Measurements from ENCODE around the gene ZNF32.

The ZNF32 gene, protein sequence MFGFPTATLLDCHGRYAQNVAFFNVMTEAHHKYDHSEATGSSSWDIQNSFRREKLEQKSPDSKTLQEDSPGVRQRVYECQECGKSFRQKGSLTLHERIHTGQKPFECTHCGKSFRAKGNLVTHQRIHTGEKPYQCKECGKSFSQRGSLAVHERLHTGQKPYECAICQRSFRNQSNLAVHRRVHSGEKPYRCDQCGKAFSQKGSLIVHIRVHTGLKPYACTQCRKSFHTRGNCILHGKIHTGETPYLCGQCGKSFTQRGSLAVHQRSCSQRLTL

DNA sequence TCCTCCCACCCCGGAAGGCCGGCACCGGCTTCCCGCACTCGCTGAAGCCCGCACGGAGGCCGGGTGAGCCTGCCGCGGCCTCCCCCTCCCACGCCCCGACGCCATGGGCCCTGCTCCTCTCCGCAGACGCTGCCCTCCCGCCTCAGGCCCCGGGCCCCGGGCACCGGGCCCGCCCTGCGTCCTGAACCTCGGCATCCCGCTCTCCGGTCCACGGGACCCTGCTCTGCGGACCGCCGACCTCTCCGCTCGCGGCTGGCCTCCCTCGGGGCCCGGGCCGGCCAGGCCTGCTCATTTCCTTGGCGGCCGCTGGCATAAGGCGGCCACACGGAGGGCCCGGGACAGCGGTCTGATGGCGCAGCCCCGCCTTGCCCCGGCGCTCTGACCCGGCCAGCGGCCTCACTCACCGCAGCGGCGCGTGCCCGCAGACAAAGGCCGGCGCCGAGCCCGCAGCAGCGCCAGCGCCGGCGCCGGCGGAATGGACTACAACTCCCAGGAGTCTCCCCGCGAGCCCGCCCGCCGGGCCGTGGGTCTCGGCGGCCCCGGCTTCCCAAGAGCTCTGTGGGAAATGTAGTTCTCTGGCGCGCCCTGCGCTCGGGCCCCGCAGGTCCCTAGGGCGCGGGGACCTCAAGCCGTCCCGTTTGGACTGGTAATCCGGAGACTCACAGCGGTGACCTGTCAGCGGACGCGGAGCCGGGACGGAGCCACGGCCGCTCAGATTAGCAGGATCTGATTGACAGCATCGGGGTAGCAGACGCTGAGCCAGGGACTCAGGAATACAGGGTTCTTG is at the start of gene ZNF32:
TSS of gene ZNF32 (minus strand) at position 484 of the 787 bp plus-strand sequence. CDS start 2,748 bp downstream, outside the sequence.
- H3K36me3 ChIP-seq (ENCODE audit: control insufficient read depth in 1 of 2, insufficient read depth in 2 of 2, low read length in 2 of 2) = peaks cover 26 to 32% of the 10 kb centered on the region in 2 donors
- peak within 1 kb of the TSS; percentile 74 to 81 for H3K4me3 ChIP-seq (ENCODE audit: low read depth in 1 of 2, low read length in 2 of 2)
- no peaks in the 10 kb centered on the region for H3K4me1 ChIP-seq (ENCODE audit: control insufficient read depth in 1 of 2, insufficient read depth in 2 of 2, low read length in 2 of 2)
- peak within 1 kb of the TSS; percentile 17 for H3K27ac ChIP-seq (ENCODE audit: low read length)
- H3K9me3 ChIP-seq (ENCODE audit: control insufficient read depth in 1 of 2, low read length in 2 of 2) = peaks cover 32% of the 10 kb centered on the region in 2 donors
- no peaks in the 10 kb centered on the region for H3K27me3 ChIP-seq (ENCODE audit: low read depth, low read length)

DNA sequence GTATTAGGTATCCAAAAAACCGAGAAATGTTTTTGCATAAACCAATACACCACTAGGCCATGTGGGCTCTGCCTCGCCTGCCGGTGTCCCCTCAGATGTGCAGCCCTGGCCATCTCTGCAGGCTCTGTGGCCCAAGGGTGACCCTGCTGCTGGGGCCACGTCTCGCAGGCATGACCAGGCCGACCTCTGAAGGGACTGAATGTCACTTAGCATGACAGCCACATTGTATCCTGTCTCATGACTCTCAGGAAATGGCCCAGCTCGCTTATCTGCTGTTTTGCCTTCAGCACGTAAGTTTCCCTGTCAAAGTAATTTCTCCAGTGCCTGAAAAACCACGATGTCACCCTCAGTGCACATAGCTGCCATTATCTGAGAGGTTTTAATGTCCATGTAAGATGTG is 49.5 kb upstream of the ZNF32 start:
- H3K27ac ChIP-seq (ENCODE audit: low read length) = no peak overlapping the region
- no peaks in the 10 kb centered on the region for H3K27me3 ChIP-seq (ENCODE audit: low read depth, low read length)
- H3K4me1 ChIP-seq (ENCODE audit: control insufficient read depth in 1 of 2, insufficient read depth in 2 of 2, low read length in 2 of 2) = no peaks in the 10 kb centered on the region
- H3K4me3 ChIP-seq (ENCODE audit: low read depth in 1 of 2, low read length in 2 of 2) = no peak overlapping the region
- H3K36me3 ChIP-seq (ENCODE audit: control insufficient read depth in 1 of 2, insufficient read depth in 2 of 2, low read length in 2 of 2) = no peaks in the 10 kb centered on the region
- H3K9me3 ChIP-seq (ENCODE audit: control insufficient read depth in 1 of 2, low read length in 2 of 2) = no peaks in the 10 kb centered on the region

DNA sequence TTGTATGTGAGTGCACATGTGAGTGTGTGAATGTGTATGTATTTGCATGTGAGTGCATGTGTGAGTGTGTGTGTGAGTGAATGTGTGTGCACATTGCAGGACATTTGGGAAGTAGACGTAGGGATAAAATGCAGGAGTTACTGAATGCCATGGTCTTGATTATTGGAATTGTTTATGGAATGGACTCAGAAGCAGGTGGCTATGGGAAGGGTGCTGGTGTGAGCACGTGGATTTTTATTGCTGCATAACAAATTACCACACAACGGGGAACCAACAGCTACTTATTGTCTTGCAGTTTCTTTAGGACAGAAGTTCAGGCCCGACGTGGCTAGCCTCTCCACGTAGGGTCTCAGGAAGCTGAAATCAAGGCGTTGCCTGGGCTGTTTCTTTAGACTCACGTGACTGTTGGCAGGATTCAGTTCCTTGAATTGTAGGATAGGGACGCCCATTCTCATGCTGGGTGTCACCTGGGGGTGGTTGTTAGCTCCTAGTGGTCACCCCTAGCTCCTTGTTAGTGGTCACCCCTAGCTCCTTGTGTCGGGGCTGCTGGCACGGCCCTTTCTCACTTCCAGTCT is 48.3 kb upstream of the ZNF32 start:
- Histone ChIP-seq H3K4me3 (ENCODE audit: low read depth in 1 of 2, low read length in 2 of 2) (no peak overlapping the region), H3K4me1 (ENCODE audit: control insufficient read depth in 1 of 2, insufficient read depth in 2 of 2, low read length in 2 of 2) (no peaks in the 10 kb centered on the region), H3K27me3 (ENCODE audit: low read depth, low read length) (no peaks in the 10 kb centered on the region), H3K27ac (ENCODE audit: low read length) (no peak overlapping the region), H3K9me3 (ENCODE audit: control insufficient read depth in 1 of 2, low read length in 2 of 2) (no peaks in the 10 kb centered on the region), H3K36me3 (ENCODE audit: control insufficient read depth in 1 of 2, insufficient read depth in 2 of 2, low read length in 2 of 2) (no peaks in the 10 kb centered on the region)

DNA sequence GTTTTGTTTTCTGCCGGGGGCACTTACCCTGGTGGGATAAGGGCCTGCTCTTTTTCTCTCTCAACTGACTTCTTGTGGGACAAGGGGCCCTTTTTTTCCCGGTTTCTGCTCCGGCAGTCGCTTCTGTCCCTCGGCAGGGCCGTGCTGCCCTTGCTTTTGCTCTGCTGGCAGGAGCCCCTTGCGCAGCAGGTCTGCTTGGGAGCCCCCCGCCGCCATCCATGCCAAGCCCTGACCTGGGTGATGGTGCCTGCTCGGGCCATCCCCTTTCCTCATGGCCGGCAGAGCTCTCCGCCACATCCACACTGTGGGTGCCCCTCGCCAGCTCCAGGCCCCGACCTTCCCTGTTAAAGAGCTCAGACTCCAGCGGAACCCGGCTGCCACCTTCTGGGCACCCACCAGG is 47.0 kb upstream of the ZNF32 start:
- no peaks in the 10 kb centered on the region for H3K4me1 ChIP-seq (ENCODE audit: control insufficient read depth in 1 of 2, insufficient read depth in 2 of 2, low read length in 2 of 2)
- no peaks in the 10 kb centered on the region for H3K27me3 ChIP-seq (ENCODE audit: low read depth, low read length)

DNA sequence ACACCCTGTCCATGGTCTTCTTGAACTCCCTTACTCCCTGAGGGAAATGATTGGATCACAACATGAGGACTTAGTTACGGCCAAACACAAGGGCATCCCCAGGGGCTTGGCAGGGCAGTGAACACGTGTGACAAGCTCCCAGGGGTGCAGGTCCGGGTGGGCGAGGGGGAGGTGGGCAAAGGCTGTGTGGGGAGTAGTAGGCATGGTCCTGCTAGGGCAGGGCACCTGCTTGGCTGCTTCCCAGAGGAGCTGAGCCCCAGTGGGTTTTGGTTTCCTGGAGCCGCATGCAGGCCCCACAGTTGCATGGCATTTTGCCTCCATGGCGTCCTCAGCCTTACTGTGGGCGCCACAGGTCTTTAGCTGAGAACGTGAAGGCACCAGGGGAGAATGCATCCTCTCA is 46.6 kb upstream of the ZNF32 start:
- no peaks in the 10 kb centered on the region for H3K9me3 ChIP-seq (ENCODE audit: control insufficient read depth in 1 of 2, low read length in 2 of 2)
- no peak overlapping the region for H3K4me3 ChIP-seq (ENCODE audit: low read depth in 1 of 2, low read length in 2 of 2)
- H3K27me3 ChIP-seq (ENCODE audit: low read depth, low read length) = no peaks in the 10 kb centered on the region
- H3K4me1 ChIP-seq (ENCODE audit: control insufficient read depth in 1 of 2, insufficient read depth in 2 of 2, low read length in 2 of 2) = no peaks in the 10 kb centered on the region
- H3K27ac ChIP-seq (ENCODE audit: low read length) = no peak overlapping the region
- H3K36me3 ChIP-seq (ENCODE audit: control insufficient read depth in 1 of 2, insufficient read depth in 2 of 2, low read length in 2 of 2) = no peaks in the 10 kb centered on the region

More for the DNA sequence above, 47.0 kb upstream of the ZNF32 start:
- Histone ChIP-seq H3K36me3 (ENCODE audit: control insufficient read depth in 1 of 2, insufficient read depth in 2 of 2, low read length in 2 of 2) (no peaks in the 10 kb centered on the region), H3K9me3 (ENCODE audit: control insufficient read depth in 1 of 2, low read length in 2 of 2) (no peaks in the 10 kb centered on the region), H3K4me3 (ENCODE audit: low read depth in 1 of 2, low read length in 2 of 2) (no peak overlapping the region), H3K27ac (ENCODE audit: low read length) (no peak overlapping the region)

DNA sequence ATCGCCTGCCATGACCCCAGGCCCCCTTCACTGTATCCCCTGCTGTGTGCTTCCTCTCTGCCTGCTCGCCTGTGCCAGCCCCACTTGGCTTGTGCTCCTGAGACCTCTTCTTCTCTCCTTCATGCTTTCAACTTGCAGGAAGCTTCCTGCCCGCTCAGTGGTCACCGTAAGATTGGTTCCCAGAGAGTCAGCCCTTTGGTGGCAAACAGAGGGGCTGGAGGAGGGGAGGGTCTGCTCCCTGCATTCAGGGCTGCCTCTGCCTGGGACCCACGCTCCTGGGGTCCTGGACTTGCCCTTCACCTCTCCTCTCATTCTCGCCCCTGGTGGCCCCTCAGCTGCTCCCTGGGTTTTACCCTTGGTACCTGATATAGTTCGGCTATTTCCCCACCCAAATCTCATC is 45.8 kb upstream of the ZNF32 start:
- H3K27ac ChIP-seq (ENCODE audit: low read length) = no peak overlapping the region

DNA sequence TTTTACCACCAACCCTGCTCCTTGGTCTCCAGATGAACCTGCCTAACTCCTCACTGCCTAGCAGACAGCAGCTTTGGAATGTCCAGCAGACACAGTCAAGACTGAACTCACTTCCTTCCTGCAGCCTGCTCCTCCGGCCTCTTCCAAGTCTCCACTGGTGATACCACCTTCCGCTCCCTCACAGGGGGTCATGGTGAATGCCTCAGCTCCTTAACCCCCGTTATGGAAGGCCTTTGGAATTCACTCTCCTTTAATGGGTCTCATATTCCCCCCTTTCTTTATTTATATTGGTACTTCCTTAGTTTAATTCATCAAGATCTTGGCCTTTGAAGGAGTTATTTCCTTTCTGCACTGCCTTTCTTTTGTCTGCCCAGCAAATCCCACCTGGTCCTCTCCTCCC is 44.9 kb upstream of the ZNF32 start:
- H3K4me1 ChIP-seq (ENCODE audit: control insufficient read depth in 1 of 2, insufficient read depth in 2 of 2, low read length in 2 of 2) = no peaks in the 10 kb centered on the region
- no peak overlapping the region for H3K27ac ChIP-seq (ENCODE audit: low read length)
- no peaks in the 10 kb centered on the region for H3K27me3 ChIP-seq (ENCODE audit: low read depth, low read length)
- H3K36me3 ChIP-seq (ENCODE audit: control insufficient read depth in 1 of 2, insufficient read depth in 2 of 2, low read length in 2 of 2) = no peaks in the 10 kb centered on the region
- no peak overlapping the region for H3K4me3 ChIP-seq (ENCODE audit: low read depth in 1 of 2, low read length in 2 of 2)
- no peaks in the 10 kb centered on the region for H3K9me3 ChIP-seq (ENCODE audit: control insufficient read depth in 1 of 2, low read length in 2 of 2)

More for the DNA sequence above, 45.8 kb upstream of the ZNF32 start:
- no peaks in the 10 kb centered on the region for H3K27me3 ChIP-seq (ENCODE audit: low read depth, low read length)
- no peak overlapping the region for H3K4me3 ChIP-seq (ENCODE audit: low read depth in 1 of 2, low read length in 2 of 2)
- no peaks in the 10 kb centered on the region for H3K9me3 ChIP-seq (ENCODE audit: control insufficient read depth in 1 of 2, low read length in 2 of 2)
- H3K36me3 ChIP-seq (ENCODE audit: control insufficient read depth in 1 of 2, insufficient read depth in 2 of 2, low read length in 2 of 2) = no peaks in the 10 kb centered on the region
- no peaks in the 10 kb centered on the region for H3K4me1 ChIP-seq (ENCODE audit: control insufficient read depth in 1 of 2, insufficient read depth in 2 of 2, low read length in 2 of 2)

DNA sequence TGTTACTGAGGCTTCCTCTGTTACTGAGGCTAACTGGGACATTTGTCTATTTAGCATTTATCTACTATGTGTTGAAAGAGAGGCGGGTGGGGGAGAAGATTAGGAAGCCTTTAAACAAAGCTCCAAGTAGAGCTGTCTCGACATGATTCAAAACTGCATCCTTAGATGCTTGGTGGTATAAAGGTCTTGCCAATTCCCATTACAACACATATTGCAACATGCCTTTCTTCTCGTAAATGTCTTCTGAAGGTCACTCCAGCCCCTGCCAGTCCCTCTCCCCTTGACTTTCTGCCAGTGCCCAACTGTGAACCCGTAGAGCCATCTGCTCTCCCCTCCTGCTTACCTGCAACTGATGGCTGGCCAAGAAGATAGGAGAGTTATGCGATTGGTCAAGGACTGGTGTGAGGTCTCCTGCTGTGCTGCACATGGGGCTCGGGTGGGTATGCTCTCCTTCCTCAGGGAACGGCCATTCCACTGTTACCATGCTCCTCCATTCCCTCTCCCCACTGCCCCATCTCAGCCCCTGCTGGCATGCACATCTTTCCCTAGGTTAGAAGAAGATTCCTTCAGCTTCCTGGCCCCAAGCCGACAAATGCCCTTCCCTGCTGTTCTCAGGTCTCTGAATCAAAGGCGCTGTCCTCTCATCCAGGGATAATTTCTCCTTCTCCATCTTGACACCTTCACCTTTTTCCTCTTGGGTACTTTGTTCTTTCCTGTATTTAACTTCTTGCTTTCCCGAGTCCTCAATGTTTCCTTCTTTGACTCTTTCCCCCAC is 43.6 kb upstream of the ZNF32 start:
- H3K27ac ChIP-seq (ENCODE audit: low read length) = no peak overlapping the region

DNA sequence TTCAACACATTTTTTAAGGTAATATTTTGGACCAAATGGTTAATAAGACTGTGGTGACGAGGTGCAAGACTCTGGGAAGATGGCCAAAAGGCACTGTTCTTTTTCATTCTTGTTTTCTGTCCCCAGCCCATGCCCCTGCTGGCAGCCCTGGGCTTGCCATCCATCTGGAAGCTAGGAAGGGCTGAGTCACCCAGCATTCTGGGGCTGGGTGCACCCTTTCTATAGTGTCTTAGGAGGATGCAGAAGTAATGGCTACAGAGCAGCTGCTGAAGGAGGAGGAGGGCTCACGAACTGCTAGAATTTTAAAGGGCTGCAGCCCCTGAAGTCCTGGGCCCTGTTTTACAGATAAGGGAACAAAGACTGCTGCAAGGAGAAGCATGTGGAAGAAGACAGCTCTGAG is 42.8 kb upstream of the ZNF32 start:
- Histone ChIP-seq H3K9me3 (ENCODE audit: control insufficient read depth in 1 of 2, low read length in 2 of 2) (no peaks in the 10 kb centered on the region), H3K27me3 (ENCODE audit: low read depth, low read length) (no peaks in the 10 kb centered on the region), H3K36me3 (ENCODE audit: control insufficient read depth in 1 of 2, insufficient read depth in 2 of 2, low read length in 2 of 2) (no peaks in the 10 kb centered on the region), H3K27ac (ENCODE audit: low read length) (no peak overlapping the region), H3K4me3 (ENCODE audit: low read depth in 1 of 2, low read length in 2 of 2) (no peak overlapping the region), H3K4me1 (ENCODE audit: control insufficient read depth in 1 of 2, insufficient read depth in 2 of 2, low read length in 2 of 2) (no peaks in the 10 kb centered on the region)

More for the DNA sequence above, 43.6 kb upstream of the ZNF32 start:
- Histone ChIP-seq H3K36me3 (ENCODE audit: control insufficient read depth in 1 of 2, insufficient read depth in 2 of 2, low read length in 2 of 2) (no peaks in the 10 kb centered on the region), H3K9me3 (ENCODE audit: control insufficient read depth in 1 of 2, low read length in 2 of 2) (no peaks in the 10 kb centered on the region), H3K27me3 (ENCODE audit: low read depth, low read length) (no peaks in the 10 kb centered on the region), H3K4me3 (ENCODE audit: low read depth in 1 of 2, low read length in 2 of 2) (no peak overlapping the region), H3K4me1 (ENCODE audit: control insufficient read depth in 1 of 2, insufficient read depth in 2 of 2, low read length in 2 of 2) (no peaks in the 10 kb centered on the region)

DNA sequence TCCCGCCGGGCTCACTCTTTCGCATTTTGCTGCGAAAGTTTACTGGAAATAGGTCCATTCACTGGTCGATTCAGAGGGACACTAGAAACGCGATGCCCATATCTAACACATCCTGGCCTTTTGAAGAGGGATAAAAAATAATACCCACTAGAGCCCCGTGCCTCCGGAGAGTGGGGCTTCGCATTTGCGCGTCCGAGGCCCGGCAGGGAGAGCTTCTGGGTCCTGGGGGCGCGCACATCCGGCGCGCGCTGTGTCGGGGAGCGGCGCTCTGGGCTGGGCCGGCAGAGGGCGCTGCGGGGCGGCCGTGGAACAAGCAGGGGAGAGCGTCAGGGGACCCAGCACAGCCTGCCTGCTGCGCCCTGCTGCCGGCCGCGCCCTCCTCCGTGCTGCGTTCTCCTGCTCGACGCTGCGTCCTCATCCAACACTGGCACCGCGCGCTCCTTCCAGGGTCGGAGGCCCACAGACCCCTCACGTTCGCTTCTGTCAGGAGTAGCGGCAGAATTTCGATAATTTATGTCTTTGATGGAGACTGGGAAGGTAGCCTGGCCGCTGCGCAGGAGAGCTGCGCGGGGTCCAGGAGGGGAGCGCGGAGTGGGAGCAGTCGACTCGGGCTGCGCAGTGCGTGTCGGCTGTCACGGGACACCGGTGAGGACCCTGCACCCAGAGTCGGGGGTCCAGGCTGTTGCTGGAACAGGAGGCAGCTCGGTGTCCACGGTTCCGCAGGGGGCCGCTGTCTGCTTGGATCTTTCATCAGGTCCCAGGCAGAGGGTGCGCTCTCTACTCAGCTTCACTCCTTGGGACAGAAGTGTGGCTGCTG is 41.5 kb upstream of the ZNF32 start:
- H3K4me1 ChIP-seq (ENCODE audit: control insufficient read depth in 1 of 2, insufficient read depth in 2 of 2, low read length in 2 of 2) = no peaks in the 10 kb centered on the region
- no peaks in the 10 kb centered on the region for H3K36me3 ChIP-seq (ENCODE audit: control insufficient read depth in 1 of 2, insufficient read depth in 2 of 2, low read length in 2 of 2)
- H3K9me3 ChIP-seq (ENCODE audit: control insufficient read depth in 1 of 2, low read length in 2 of 2) = no peaks in the 10 kb centered on the region
- H3K4me3 ChIP-seq (ENCODE audit: low read depth in 1 of 2, low read length in 2 of 2) = peak overlapping the region; percentile 80 to 81
- H3K27ac ChIP-seq (ENCODE audit: low read length) = peak overlapping the region; percentile 69
- no peaks in the 10 kb centered on the region for H3K27me3 ChIP-seq (ENCODE audit: low read depth, low read length)

All from muscle layer of duodenum (tissue), 2 donors.